ENCODE results near the gene TUBA4B. TPM values are rescaled to one million over a fixed set of nuclear protein-coding genes. Genes with fewer than 3 reads are reported as not detected.

The TUBA4B gene
- total RNA-seq, 2 donors from 2014 or later: not detected

- ATAC-seq (no peak), DNase-seq (ENCODE audit: low spot score in 2 of 2) (peak in 1 of 2 donors; percentile 31)
- Mint-ChIP-seq H3K36me3 (no peaks in the 10 kb centered on the region), H3K27ac (peak overlapping the region; percentile 10 to 48), H3K9me3 (no peaks in the 10 kb centered on the region)
Measured at GRCh38 chr2:219290381-219291171, 37.5 kb downstream of the TUBA4B start.

GRCh38 chr2:219291394-219291793 is 38.4 kb downstream of the TUBA4B start:
- DNase-seq (ENCODE audit: low spot score in 2 of 2) (peak in 1 of 2 donors; percentile 21), ATAC-seq (no peak)
- Mint-ChIP-seq H3K9me3 (no peaks in the 10 kb centered on the region), H3K36me3 (no peaks in the 10 kb centered on the region), H3K27ac (peak overlapping the region in 1 of 2 donors; percentile 48)

- Mint-ChIP-seq H3K27ac (no peak overlapping the region), H3K9me3 (no peaks in the 10 kb centered on the region), H3K36me3 (no peaks in the 10 kb centered on the region)
- ATAC-seq (no peak), DNase-seq (ENCODE audit: low spot score in 2 of 2) (no peak)
Measured at GRCh38 chr2:219291910-219292490, 39.0 kb downstream of the TUBA4B start.

- DNase-seq (ENCODE audit: low spot score in 2 of 2) (peak in 1 of 2 donors; percentile 28), ATAC-seq (no peak)
- no peaks in the 10 kb centered on the region for H3K9me3 Mint-ChIP-seq
- H3K36me3 Mint-ChIP-seq: no peaks in the 10 kb centered on the region
- H3K27ac Mint-ChIP-seq: no peak overlapping the region
Measured at GRCh38 chr2:219292616-219293015, 39.6 kb downstream of the TUBA4B start.

- H3K9me3 Mint-ChIP-seq: no peaks in the 10 kb centered on the region
- DNase-seq (ENCODE audit: low spot score in 2 of 2): peak in 1 of 2 donors; percentile 45
- H3K36me3 Mint-ChIP-seq: no peaks in the 10 kb centered on the region
- no peak for ATAC-seq
- H3K27ac Mint-ChIP-seq: peak overlapping the region in 1 of 2 donors; percentile 85
Measured at GRCh38 chr2:219293736-219294231, 40.7 kb downstream of the TUBA4B start.

- H3K36me3 Mint-ChIP-seq: no peaks in the 10 kb centered on the region
- DNase-seq (ENCODE audit: low spot score in 2 of 2) (peak; percentile 90 to 95), ATAC-seq (peak; percentile 87 to 88)
- peak overlapping the region; percentile 36 to 85 for H3K27ac Mint-ChIP-seq
- no peaks in the 10 kb centered on the region for H3K9me3 Mint-ChIP-seq
Measured at GRCh38 chr2:219294356-219295351, 41.6 kb downstream of the TUBA4B start.

- Mint-ChIP-seq H3K9me3 (no peaks in the 10 kb centered on the region), H3K36me3 (no peaks in the 10 kb centered on the region), H3K27ac (no peak overlapping the region)
- DNase-seq (ENCODE audit: low spot score in 2 of 2) (no peak), ATAC-seq (no peak)
Measured at GRCh38 chr2:219296142-219296541, 43.1 kb downstream of the TUBA4B start.

GRCh38 chr2:219296631-219297391 is 43.8 kb downstream of the TUBA4B start:
- no peaks in the 10 kb centered on the region for H3K36me3 Mint-ChIP-seq
- DNase-seq (ENCODE audit: low spot score in 2 of 2) (no peak), ATAC-seq (no peak)
- H3K27ac Mint-ChIP-seq: no peak overlapping the region
- H3K9me3 Mint-ChIP-seq: no peaks in the 10 kb centered on the region

GRCh38 chr2:219297766-219298456 is 44.9 kb downstream of the TUBA4B start:
- ATAC-seq: no peak
- H3K9me3 Mint-ChIP-seq: no peaks in the 10 kb centered on the region

GRCh38 chr2:219298759-219299371 is 45.8 kb downstream of the TUBA4B start:
- ATAC-seq (peak; percentile 67 to 68), DNase-seq (ENCODE audit: low spot score in 2 of 2) (peak; percentile 84 to 96)
- peak overlapping the region in 1 of 2 donors; percentile 60 for H3K27ac Mint-ChIP-seq
- no peaks in the 10 kb centered on the region for H3K36me3 Mint-ChIP-seq
- H3K9me3 Mint-ChIP-seq: no peaks in the 10 kb centered on the region

More at GRCh38 chr2:219297766-219298456, 44.9 kb downstream of the TUBA4B start:
- Mint-ChIP-seq H3K36me3 (no peaks in the 10 kb centered on the region), H3K27ac (no peak overlapping the region)
- no peak for DNase-seq (ENCODE audit: low spot score in 2 of 2)

GRCh38 chr2:219299372-219299760 is 46.3 kb downstream of the TUBA4B start:
- H3K27ac Mint-ChIP-seq: peak overlapping the region in 1 of 2 donors; percentile 60
- ATAC-seq (no peak), DNase-seq (ENCODE audit: low spot score in 2 of 2) (no peak)
- H3K36me3 Mint-ChIP-seq: no peaks in the 10 kb centered on the region
- no peaks in the 10 kb centered on the region for H3K9me3 Mint-ChIP-seq

GRCh38 chr2:219300022-219300421 is 47.0 kb downstream of the TUBA4B start:
- DNase-seq (ENCODE audit: low spot score in 2 of 2): no peak
- no peak for ATAC-seq
- Mint-ChIP-seq H3K9me3 (no peaks in the 10 kb centered on the region), H3K36me3 (no peaks in the 10 kb centered on the region), H3K27ac (no peak overlapping the region)

- Mint-ChIP-seq H3K36me3 (no peaks in the 10 kb centered on the region), H3K9me3 (no peaks in the 10 kb centered on the region), H3K27ac (no peak overlapping the region)
- DNase-seq (ENCODE audit: low spot score in 2 of 2) (no peak), ATAC-seq (no peak)
Measured at GRCh38 chr2:219302412-219302968, 49.4 kb downstream of the TUBA4B start.

GRCh38 chr2:219304223-219304622 is 51.2 kb downstream of the TUBA4B start:
- ATAC-seq (no peak), DNase-seq (ENCODE audit: low spot score in 2 of 2) (no peak)
- H3K27ac Mint-ChIP-seq: no peak overlapping the region
- no peaks in the 10 kb centered on the region for H3K36me3 Mint-ChIP-seq
- H3K9me3 Mint-ChIP-seq: no peaks in the 10 kb centered on the region

GRCh38 chr2:219306047-219306446 is 53.0 kb downstream of the TUBA4B start:
- ATAC-seq: no peak
- no peaks in the 10 kb centered on the region for H3K9me3 Mint-ChIP-seq

More at GRCh38 chr2:219306047-219306446, 53.0 kb downstream of the TUBA4B start:
- Mint-ChIP-seq H3K27ac (no peak overlapping the region), H3K36me3 (no peaks in the 10 kb centered on the region)
- no peak for DNase-seq (ENCODE audit: low spot score in 2 of 2)
